SK-N-SH treated with all-trans-retinoic acid at 6 μM for 48 hours (cell line): ENCODE results near the gene SYNJ2.

ENCODE experiments used
- ARNTL ChIP-seq: fragments of 450-650 bp; formaldehyde crosslinking; IDR thresholded peaks from 2 replicates; pipeline ENCODE4 v1.5.0; 2020; ENCODE audit warnings: low read depth, mild to moderate bottlenecking, moderate library complexity, borderline replicate concordance
- ISL1 ChIP-seq: fragments of 250-450 bp; sonication (Bioruptor Pico); IDR thresholded peaks from 2 replicates; pipeline ENCODE4 v2.1.2; 2022; ENCODE audit warnings: mild to moderate bottlenecking, moderate library complexity
- PATZ1 ChIP-seq: fragments of 250-450 bp; sonication (Bioruptor Pico); IDR thresholded peaks from 2 replicates; pipeline ENCODE4 v1.8.0; 2020; ENCODE audit warnings: mild to moderate bottlenecking, moderate library complexity, borderline replicate concordance
- RARB ChIP-seq: fragments of 250-450 bp; sonication (Bioruptor Pico); IDR thresholded peaks from 2 replicates; pipeline ENCODE4 v1.8.0; 2021; ENCODE audit warnings: mild to moderate bottlenecking, moderate library complexity
- TOX ChIP-seq: fragments of 250-450 bp; sonication (Bioruptor Pico); IDR thresholded peaks from 2 replicates; pipeline ENCODE4 v1.8.0; 2021; ENCODE audit warnings: mild to moderate bottlenecking, moderate library complexity, borderline replicate concordance
- ZFP3 ChIP-seq: fragments of 250-450 bp; sonication (Bioruptor Pico); IDR thresholded peaks from 2 replicates; pipeline ENCODE4 v1.5.0; 2020; ENCODE audit warnings: mild to moderate bottlenecking, moderate library complexity
- ZNF70 ChIP-seq: fragments of 450-650 bp; formaldehyde crosslinking; IDR thresholded peaks from 2 replicates; pipeline ENCODE4 v1.5.0; 2020; ENCODE audit warnings: mild to moderate bottlenecking, moderate library complexity
- ZNF8 ChIP-seq: fragments of 450-650 bp; formaldehyde crosslinking; IDR thresholded peaks from 2 replicates; pipeline ENCODE4 v1.5.0; 2020; ENCODE audit warnings: mild to moderate bottlenecking, moderate library complexity

- TF ChIP-seq PATZ1 (no peak), ZNF8 (CRISPR knock-in tag) (no peak), ARNTL (no peak), RARB (CRISPR knock-in tag) (no peak), ZFP3 (CRISPR knock-in tag) (no peak), ZNF70 (no peak), ISL1 (CRISPR knock-in tag) (no peak), TOX (CRISPR knock-in tag) (no peak)
Observed at GRCh38 chr6:158071121-158072082, 89.7 kb downstream of the SYNJ2 start.
